HepG2 (cell line): Measurements from ENCODE around the gene TAS2R50. TPM values are rescaled to one million over a fixed set of nuclear protein-coding genes. Genes with fewer than 3 reads are reported as not detected.
"Not testable (repeated sequence)": the region's sequence is repeated elsewhere in the genome, so short reads cannot be mapped to it uniquely, and the experiment has no call there.

Experiments
- ATAC-seq: fragments of 200-7000 bp; cut with Tn5 transposase; 3 replicates; pipeline ENCODE4 v1.9.1; 2020; ENCODE audit warnings: mild to moderate bottlenecking, moderate library complexity
- BruUV-seq: library from RNA; stranded (reverse); fragments of 400-500 nt; replicated peaks from 2 replicates; lab custom pipeline; 2021; lab: Mats Ljungman, UMichigan
- CTCF ChIA-PET: fragments of 300-600 bp; formaldehyde crosslinking; extraction: SDS; loops from one replicate; lab custom pipeline; 2021; ENCODE audit warnings: low total read pairs, inconsistent platforms, low intra/inter-chr PET ratio; lab: Yijun Ruan, JAX
- POLR2A ChIA-PET: fragments of 350-600 bp; sonication (Branson Sonifier 250); formaldehyde crosslinking; loops from one replicate; lab custom pipeline; 2020; ENCODE audit warnings: antibody characterized with exemption, inconsistent platforms; lab: Yijun Ruan, JAX
- DNase-seq: peaks from one replicate; pipeline ENCODE4 v3.0.0-alpha.2; 2015; ENCODE audit warnings: low spot score
- FAIRE-seq: peaks from 3 replicates; lab custom pipeline; 2011; peaks lifted over from hg19 to GRCh38; lab: Jason Lieb, UNC
- H2AFZ ChIP-seq: one replicate; pipeline ENCODE4 v1.6.1; 2011; ENCODE audit warnings: low read length, inconsistent platforms
- H3K27ac ChIP-seq: fragments of 300-600 bp; 3 replicates; pipeline ENCODE4 v1.8.0; 2011; ENCODE audit warnings: mixed run types, mild to moderate bottlenecking, mixed read lengths, low read length, inconsistent platforms; ENCODE audit not compliant: insufficient read depth; ENCODE audit errors: extremely low read length
- H3K27me3 ChIP-seq, 2 experiments: fragments of 200-600 bp in 1 of 2; 2 replicates in 1 of 2; 3 replicates in 1 of 2; pipeline versions ENCODE4 v1.6.0 to v1.8.0; 2011; ENCODE audit warnings: low read length in 2 of 2, mild to moderate bottlenecking in 2 of 2, moderate library complexity in 2 of 2, inconsistent platforms in 1 of 2; ENCODE audit not compliant: insufficient read depth in 2 of 2, control insufficient read depth in 1 of 2
- H3K36me3 ChIP-seq, 2 experiments: fragments of 200-600 bp in 1 of 2; replicated peaks in 1 of 2; 2 replicates in 1 of 2; 3 replicates in 1 of 2; pipeline versions ENCODE4 v1.5.1 to v1.8.0; 2011; ENCODE audit warnings: low read length in 2 of 2, inconsistent platforms in 1 of 2; ENCODE audit not compliant: insufficient read depth in 2 of 2, control insufficient read depth in 1 of 2
- H3K4me1 ChIP-seq: 2 replicates; pipeline ENCODE4 v1.5.1; 2012; ENCODE audit warnings: low read length, inconsistent platforms; ENCODE audit not compliant: insufficient read depth
- H3K4me2 ChIP-seq: 2 replicates; pipeline ENCODE4 v1.6.0; 2011; ENCODE audit warnings: low read depth, low read length, inconsistent platforms
- H3K4me3 ChIP-seq, 3 experiments: fragments of 200-600 bp in 1 of 3; sonication (generic), shearing (Covaris generic) in 1 of 3; replicated peaks in 1 of 3; 2 replicates each; pipeline ENCODE4 v1.5.1; 2011 to 2016; ENCODE audit warnings: low read length in 3 of 3, inconsistent platforms in 2 of 3, low read depth in 2 of 3, mild to moderate bottlenecking in 2 of 3, control low read depth in 1 of 3, mixed read lengths in 1 of 3; ENCODE audit not compliant: insufficient read depth in 1 of 3
- H3K79me2 ChIP-seq: one replicate; pipeline ENCODE4 v1.6.1; 2011; ENCODE audit warnings: low read length, inconsistent platforms; ENCODE audit not compliant: insufficient read depth
- H3K9ac ChIP-seq: 2 replicates; pipeline ENCODE4 v1.6.0; 2011; ENCODE audit warnings: mild to moderate bottlenecking, low read depth, low read length, inconsistent platforms; ENCODE audit not compliant: insufficient read depth
- H3K9me3 ChIP-seq: 2 replicates; pipeline ENCODE4 v1.5.1; 2012; ENCODE audit warnings: mild to moderate bottlenecking, low read length
- H4K20me1 ChIP-seq: 2 replicates; pipeline ENCODE4 v1.6.0; 2011; ENCODE audit warnings: inconsistent platforms, mild to moderate bottlenecking, low read length, moderate library complexity; ENCODE audit not compliant: insufficient read depth
- AGO1 ChIP-seq: fragments of 200-400 bp; formaldehyde crosslinking; IDR thresholded peaks from 2 replicates; pipeline ENCODE4 v1.6.1; 2017; ENCODE audit warnings: mild to moderate bottlenecking, low read depth, low read length, moderate library complexity; ENCODE audit not compliant: poor library complexity, severe bottlenecking
- HES4 ChIP-seq: sonication (generic); formaldehyde crosslinking; IDR thresholded peaks from 2 replicates; pipeline ENCODE4 v1.9.0; 2021; ENCODE audit warnings: mild to moderate bottlenecking, missing genetic modification reagents, borderline replicate concordance
- ZNF207 ChIP-seq: fragments of 450-650 bp; IDR thresholded peaks from 2 replicates; pipeline ENCODE4 v1.6.1; 2016; ENCODE audit warnings: antibody characterized with exemption, borderline replicate concordance
- WGBS: methylation state at CpG from one replicate; pipeline ENCODE4 v1.1.6; 2017; ENCODE audit warnings: low lambda C conversion rate; 5-methylcytosine and 5-hydroxymethylcytosine counted together
- in situ Hi-C: cut with HindIII; loops from 2 replicates; pipeline ENCODE4 v1.10.0; 2017; ENCODE audit warnings: low pct_unique_long_range_greater_than_20kb; ENCODE audit not compliant: extremely low pct_ligation_motif_present
- intact Hi-C: fragments of 100-400 bp; cut with micrococcal nuclease; formaldehyde crosslinking; loops from one replicate; pipeline ENCODE4 v1.10.0; 2022; ENCODE audit not compliant: unreplicated experiment
- polyA plus RNA-seq, 8 experiments: library from polyadenylated mRNA; depleted of rRNA in 3 of 8; stranded (reverse) in 7 of 8; unstranded in 1 of 8; fragments of >200 nt; fragmentation: Illumina TruSeq in 4 of 8; extraction: Trizol in 4 of 8; gene quantifications; 2 replicates each; pipeline versions ENCODE4 v1.2.1 to v1.2.3, GENCODE V29; 2011 to 2016; ENCODE audit warnings: low read depth in 4 of 8, missing spikeins in 1 of 8, mixed read lengths in 1 of 8; ENCODE audit not compliant: insufficient read depth in 1 of 8
- total RNA-seq, 5 experiments: library from RNA; depleted of rRNA; stranded (reverse); fragments of >200 nt; fragmentation: Illumina TruSeq; extraction: Trizol; gene quantifications; 2 replicates each; pipeline ENCODE4 v1.2.3, GENCODE V29; 2016; ENCODE audit warnings: low read depth in 1 of 5
- TF ChIP-seq, protein P1 (sequence below): sonication (generic); formaldehyde crosslinking; IDR thresholded peaks from 2 replicates; pipeline ENCODE4 v1.5.0; 2020; ENCODE audit warnings: missing genetic modification reagents, mild to moderate bottlenecking, borderline replicate concordance
- TF ChIP-seq, protein P2 (sequence below): sonication (generic); formaldehyde crosslinking; IDR thresholded peaks from 2 replicates; pipeline ENCODE4 v1.8.1; 2023; ENCODE audit warnings: mild to moderate bottlenecking, missing genetic modification reagents
- TF ChIP-seq, protein P3 (sequence below): sonication (generic); formaldehyde crosslinking; IDR thresholded peaks from 2 replicates; pipeline ENCODE4 v1.8.0; 2022; ENCODE audit warnings: missing genetic modification reagents, low read depth, mild to moderate bottlenecking, borderline replicate concordance

The TAS2R50 gene
- total and polyA plus RNA-seq, 2 of the 13 experiments (the other 11 are each of a cell fraction or from before 2014, with no cell fraction given) = 0.17 to 2.2 TPM

DNA sequence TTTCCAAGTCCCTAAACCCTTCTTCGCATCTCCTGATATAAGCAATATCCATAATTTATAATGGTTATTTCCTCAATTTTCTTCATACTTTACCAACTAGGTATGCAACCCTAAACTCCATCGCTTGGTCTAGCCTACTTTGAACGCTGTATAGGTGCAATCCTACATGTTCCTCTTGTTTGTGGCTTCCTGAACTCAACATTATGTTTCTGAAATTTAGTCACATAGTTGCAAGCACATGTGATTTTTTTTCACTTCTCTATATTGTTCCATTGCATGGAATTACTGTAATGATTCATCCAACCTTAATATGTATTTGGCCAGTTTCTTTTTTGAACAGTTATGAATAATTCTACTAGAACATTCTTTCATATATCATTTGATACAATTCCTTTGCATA is 47.2 kb upstream of the TAS2R50 start:
- BruUV-seq, FAIRE-seq: not testable (repeated sequence)
- in situ Hi-C loops = loop anchor here (10.0 kb wide), 1 partner anchor 61 kb away; the partner anchor contains the start of gene TAS2R43

DNA sequence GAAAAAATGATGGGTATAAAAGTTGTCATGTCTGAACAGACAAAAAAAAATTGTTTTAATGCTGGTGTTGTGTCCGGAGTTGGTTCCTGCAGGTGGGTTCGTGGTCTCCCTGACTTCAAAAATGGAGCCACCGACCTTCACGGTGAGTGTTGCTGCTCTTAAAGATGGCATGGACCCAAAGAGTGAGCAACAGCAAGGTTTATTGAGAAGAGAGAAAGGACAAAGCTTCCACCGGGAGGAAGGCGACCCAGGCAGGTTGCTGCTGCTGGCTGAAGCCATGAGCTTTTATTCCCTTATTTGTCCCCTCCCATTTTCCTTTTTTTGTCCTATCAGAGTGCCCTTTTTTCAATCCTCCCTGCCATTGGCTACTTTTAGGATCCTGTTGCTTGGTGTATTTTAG is 44.6 kb upstream of the TAS2R50 start, which contains the start of gene TAS2R31:
TSS of gene TAS2R31 (minus strand) at position 101 of the 400 bp plus-strand sequence. CDS start at position 29, 72 bp downstream.
- FAIRE-seq (no peak), ATAC-seq (no peak), DNase-seq (no peak)
- POLR2A ChIA-PET = no interaction called here
- BruUV-seq = no TSS peak
- Histone ChIP-seq H3K79me2 (no peaks in the 10 kb centered on the region), H4K20me1 (no peaks in the 10 kb centered on the region), H3K4me1 (no peaks in the 10 kb centered on the region), H3K4me3 (no peak within 1 kb of the TSS), H3K36me3 (peaks cover 3 to 8% of the 10 kb centered on the region in 2 experiments; a peak in 3 of 5 replicates), H3K27ac (no peak within 1 kb of the TSS), H3K27me3 (no peaks in the 10 kb centered on the region), H3K4me2 (no peak within 1 kb of the TSS), H2AFZ (no peak within 1 kb of the TSS), H3K9me3 (no peaks in the 10 kb centered on the region), H3K9ac (no peak within 1 kb of the TSS)
- intact Hi-C loops = loop anchor here (2.0 kb wide), 1 partner anchor 59 kb away; no protein-coding TSS in a partner anchor
- no peak for TF ChIP-seq AGO1
- no peak for TF ChIP-seq HES4 (CRISPR knock-in tag)
- TF ChIP-seq, protein P1, sequence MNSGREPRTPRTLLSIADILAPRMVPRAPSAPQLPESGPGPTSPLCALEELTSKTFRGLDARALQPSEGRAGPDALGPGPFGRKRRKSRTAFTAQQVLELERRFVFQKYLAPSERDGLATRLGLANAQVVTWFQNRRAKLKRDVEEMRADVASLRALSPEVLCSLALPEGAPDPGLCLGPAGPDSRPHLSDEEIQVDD (CRISPR knock-in tag) = no peak
- TF ChIP-seq, protein P2, sequence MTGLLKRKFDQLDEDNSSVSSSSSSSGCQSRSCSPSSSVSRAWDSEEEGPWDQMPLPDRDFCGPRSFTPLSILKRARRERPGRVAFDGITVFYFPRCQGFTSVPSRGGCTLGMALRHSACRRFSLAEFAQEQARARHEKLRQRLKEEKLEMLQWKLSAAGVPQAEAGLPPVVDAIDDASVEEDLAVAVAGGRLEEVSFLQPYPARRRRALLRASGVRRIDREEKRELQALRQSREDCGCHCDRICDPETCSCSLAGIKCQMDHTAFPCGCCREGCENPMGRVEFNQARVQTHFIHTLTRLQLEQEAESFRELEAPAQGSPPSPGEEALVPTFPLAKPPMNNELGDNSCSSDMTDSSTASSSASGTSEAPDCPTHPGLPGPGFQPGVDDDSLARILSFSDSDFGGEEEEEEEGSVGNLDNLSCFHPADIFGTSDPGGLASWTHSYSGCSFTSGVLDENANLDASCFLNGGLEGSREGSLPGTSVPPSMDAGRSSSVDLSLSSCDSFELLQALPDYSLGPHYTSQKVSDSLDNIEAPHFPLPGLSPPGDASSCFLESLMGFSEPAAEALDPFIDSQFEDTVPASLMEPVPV (CRISPR knock-in tag) = no peak
- no peak for TF ChIP-seq ZNF207
- TF ChIP-seq, protein P3, sequence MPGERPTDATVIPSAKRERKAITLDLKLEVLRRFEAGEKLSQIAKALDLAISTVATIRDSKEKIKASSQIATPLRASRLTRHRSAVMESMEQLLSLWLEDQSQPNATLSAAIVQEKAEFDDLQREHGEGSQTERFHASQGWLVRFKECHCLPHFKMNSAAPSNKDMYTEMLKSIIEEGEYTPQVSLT (CRISPR knock-in tag) = no peak
- 99% methylated on average over 6 of the region's 6 CpGs for WGBS
- CTCF ChIA-PET = no interaction called here
- in situ Hi-C loops = loop anchor here (10.0 kb wide), 1 partner anchor 63 kb away; the partner anchor contains the start of gene TAS2R43

More for the DNA sequence above, 47.2 kb upstream of the TAS2R50 start:
- CTCF ChIA-PET, DNase-seq, H3K9ac ChIP-seq, H3K27ac ChIP-seq, POLR2A ChIA-PET, intact Hi-C loops, H4K20me1 ChIP-seq, H3K4me3 ChIP-seq, H3K27me3 ChIP-seq, H3K36me3 ChIP-seq, H3K4me2 ChIP-seq, H2AFZ ChIP-seq, H3K9me3 ChIP-seq, H3K4me1 ChIP-seq, H3K79me2 ChIP-seq, ATAC-seq: not testable (repeated sequence)
- WGBS = 100% methylated on average over 1 of the region's 3 CpGs
